ENCODE results near the gene MYO5A. TPM values are rescaled to one million over a fixed set of nuclear protein-coding genes. Genes with fewer than 3 reads are reported as not detected.
"Not testable (repeated sequence)": the region's sequence is repeated elsewhere in the genome, so short reads cannot be mapped to it uniquely, and the experiment has no call there.

Gene MYO5A
- total RNA-seq, 1 experiment from 2014 or later, result 21.8 TPM

- no peak overlapping the region for H3K27ac ChIP-seq (ENCODE audit: insufficient read length, low read depth, low read length)
- no peak overlapping the region for H2AFZ ChIP-seq (ENCODE audit: low read length)
- TF ChIP-seq CTCF (conservative IDR thresholded peaks at IDR 0.05), result no peak
- no peak overlapping the region for H3K27ac Mint-ChIP-seq
- H2BK120ac ChIP-seq (ENCODE audit: low read depth, low read length, poor library complexity, severe bottlenecking), result no peak overlapping the region
- no peak overlapping the region for H4K91ac ChIP-seq (ENCODE audit: insufficient read length, low read depth, low read length)
- H2BK15ac ChIP-seq (ENCODE audit: low read depth, low read length), result no peak overlapping the region
- no peaks in the 10 kb centered on the region for H4K20me1 ChIP-seq (ENCODE audit: control insufficient read depth, insufficient read depth, insufficient read length)
- H3K4me1 Mint-ChIP-seq, result peaks cover 35 to 39% of the 10 kb centered on the region in 2 experiments
- no CpG with 5 or more reads among the region's 7 CpGs for WGBS (ENCODE audit: extremely low coverage, insufficient read length, low lambda C conversion rate)
- H3K9me3 ChIP-seq (ENCODE audit: control insufficient read depth, low read depth, low read length), result no peaks in the 10 kb centered on the region
- H3K18ac ChIP-seq (ENCODE audit: insufficient read length, low read depth, low read length), result no peak overlapping the region
- H2BK5ac ChIP-seq (ENCODE audit: insufficient read length, low read length), result no peak overlapping the region
- H3K23ac ChIP-seq (ENCODE audit: insufficient read length, low read depth, low read length), result no peak overlapping the region
- DNase-seq, result no peak
- no peak overlapping the region for H3K4me3 Mint-ChIP-seq
- H4K5ac ChIP-seq (ENCODE audit: insufficient read length, low read depth, low read length), result no peak overlapping the region
- peaks cover 6% of the 10 kb centered on the region; the same call in 1 of the 2 replicates for H3K4me1 ChIP-seq (ENCODE audit: insufficient read depth, low read length)
- no peak overlapping the region for H3K4ac ChIP-seq (ENCODE audit: low read depth, low read length)
- no peaks in the 10 kb centered on the region for H3K23me2 ChIP-seq (ENCODE audit: insufficient read length, low read depth, low read length, poor library complexity, severe bottlenecking)
- no peaks in the 10 kb centered on the region for H3K27me3 Mint-ChIP-seq (ENCODE audit: low read depth)
- peaks cover 13 to 23% of the 10 kb centered on the region in 2 experiments; a peak in 4 of 5 replicates for H3K9me3 Mint-ChIP-seq
- no peak overlapping the region for H2BK20ac ChIP-seq (ENCODE audit: low read depth, low read length, poor library complexity, severe bottlenecking)
- no peak overlapping the region for H4K8ac ChIP-seq (replicated peaks; ENCODE audit: insufficient read length, low read depth, low read length)
- peaks cover 31 to 42% (median 33%) of the 10 kb centered on the region in 3 experiments for H3K36me3 Mint-ChIP-seq (ENCODE audit: insufficient read depth in 1 of 3, low read depth in 3 of 3)
- H3K56ac ChIP-seq (ENCODE audit: insufficient read length, low read depth, low read length), result no peak overlapping the region
- H3T11ph ChIP-seq (ENCODE audit: low read length), result no peak overlapping the region
- no peak overlapping the region for H2BK12ac ChIP-seq (ENCODE audit: insufficient read length, low read depth, low read length)
- no peaks in the 10 kb centered on the region for H3K27me3 ChIP-seq (ENCODE audit: insufficient read depth, low read length)
- H3K79me1 ChIP-seq (ENCODE audit: insufficient read depth, low read depth, low read length, poor library complexity, severe bottlenecking), result no peaks in the 10 kb centered on the region
- H3K9ac ChIP-seq (ENCODE audit: extremely low read depth, insufficient read length, low read length), result no peak overlapping the region
- no peak overlapping the region for H2AK5ac ChIP-seq (ENCODE audit: insufficient read length, low read length)
- peaks cover 2% of the 10 kb centered on the region; the same call in 1 of the 2 replicates for H3K79me2 ChIP-seq (ENCODE audit: insufficient read depth, low read length)
- no peak overlapping the region for H3K4me2 ChIP-seq (ENCODE audit: insufficient read depth, insufficient read length, low read length)
- no peak overlapping the region for H3K14ac ChIP-seq (ENCODE audit: insufficient read depth, low read length)
Measured at GRCh38 chr15:52287114-52287513, 241.6 kb downstream of the MYO5A start.

DNA sequence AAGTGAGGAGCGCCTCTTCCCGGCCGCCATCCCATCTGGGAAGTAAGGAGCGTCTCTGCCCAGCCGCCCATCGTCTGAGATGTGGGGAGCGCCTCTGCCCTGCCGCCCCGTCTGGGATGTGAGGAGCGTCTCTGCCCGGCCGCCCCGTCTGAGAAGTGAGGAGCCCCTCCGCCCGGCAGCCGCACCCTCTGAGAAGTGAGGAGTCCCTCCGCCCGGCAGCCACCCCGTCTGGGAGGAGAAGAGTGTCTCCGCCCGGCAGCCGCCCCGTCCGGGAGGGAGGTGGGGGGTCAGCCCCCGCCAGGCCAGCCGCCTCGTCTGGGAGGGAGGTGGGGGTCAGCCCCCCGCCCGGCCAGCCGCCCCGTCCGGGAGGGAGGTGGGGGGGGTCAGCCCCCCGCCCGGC is 242.7 kb downstream of the MYO5A start:
- H2AK5ac ChIP-seq (ENCODE audit: insufficient read length, low read length); H3K27me3 Mint-ChIP-seq (ENCODE audit: low read depth); H3K4me1 ChIP-seq (ENCODE audit: insufficient read depth, low read length); H3K4me3 Mint-ChIP-seq; H3K27me3 ChIP-seq (ENCODE audit: insufficient read depth, low read length); H3K9ac ChIP-seq (ENCODE audit: extremely low read depth, insufficient read length, low read length); DNase-seq; H2AFZ ChIP-seq (ENCODE audit: low read length); H2BK5ac ChIP-seq (ENCODE audit: insufficient read length, low read length); H3K79me2 ChIP-seq (ENCODE audit: insufficient read depth, low read length); H2BK15ac ChIP-seq (ENCODE audit: low read depth, low read length); H3K9me3 ChIP-seq (ENCODE audit: control insufficient read depth, low read depth, low read length); H3K79me1 ChIP-seq (ENCODE audit: insufficient read depth, low read depth, low read length, poor library complexity, severe bottlenecking); H3K23me2 ChIP-seq (ENCODE audit: insufficient read length, low read depth, low read length, poor library complexity, severe bottlenecking); H4K91ac ChIP-seq (ENCODE audit: insufficient read length, low read depth, low read length); H3K4me2 ChIP-seq (ENCODE audit: insufficient read depth, insufficient read length, low read length); H2BK120ac ChIP-seq (ENCODE audit: low read depth, low read length, poor library complexity, severe bottlenecking); H3K14ac ChIP-seq (ENCODE audit: insufficient read depth, low read length); H3K4ac ChIP-seq (ENCODE audit: low read depth, low read length); H3T11ph ChIP-seq (ENCODE audit: low read length); H4K5ac ChIP-seq (ENCODE audit: insufficient read length, low read depth, low read length); H2BK12ac ChIP-seq (ENCODE audit: insufficient read length, low read depth, low read length); H3K27ac ChIP-seq (ENCODE audit: insufficient read length, low read depth, low read length); H4K8ac ChIP-seq (replicated peaks; ENCODE audit: insufficient read length, low read depth, low read length); H3K18ac ChIP-seq (ENCODE audit: insufficient read length, low read depth, low read length); H3K56ac ChIP-seq (ENCODE audit: insufficient read length, low read depth, low read length); H4K20me1 ChIP-seq (ENCODE audit: control insufficient read depth, insufficient read depth, insufficient read length); H3K27ac Mint-ChIP-seq; H2BK20ac ChIP-seq (ENCODE audit: low read depth, low read length, poor library complexity, severe bottlenecking); H3K23ac ChIP-seq (ENCODE audit: insufficient read length, low read depth, low read length): not testable (repeated sequence)
- H3K9me3 Mint-ChIP-seq, result peaks cover 13 to 23% of the 10 kb centered on the region in 2 experiments; a peak in 4 of 5 replicates
- no CpG with 5 or more reads among the region's 34 CpGs for WGBS (ENCODE audit: extremely low coverage, insufficient read length, low lambda C conversion rate)
- peaks cover 28 to 42% (median 31%) of the 10 kb centered on the region in 3 experiments for H3K36me3 Mint-ChIP-seq (ENCODE audit: insufficient read depth in 1 of 3, low read depth in 3 of 3)
- H3K4me1 Mint-ChIP-seq, result peaks cover 33 to 39% of the 10 kb centered on the region in 2 experiments
